ENCODE results near the gene MOB2. TPM values are rescaled to one million over a fixed set of nuclear protein-coding genes. Genes with fewer than 3 reads are reported as not detected.
A peak's percentile ranks its signal among the peaks of the same experiment; 100 is the strongest.

The MOB2 gene
- total and polyA plus RNA-seq, 7 experiments from 2014 or later: 37.6 to 59.8 (median 51.2) TPM

DNA sequence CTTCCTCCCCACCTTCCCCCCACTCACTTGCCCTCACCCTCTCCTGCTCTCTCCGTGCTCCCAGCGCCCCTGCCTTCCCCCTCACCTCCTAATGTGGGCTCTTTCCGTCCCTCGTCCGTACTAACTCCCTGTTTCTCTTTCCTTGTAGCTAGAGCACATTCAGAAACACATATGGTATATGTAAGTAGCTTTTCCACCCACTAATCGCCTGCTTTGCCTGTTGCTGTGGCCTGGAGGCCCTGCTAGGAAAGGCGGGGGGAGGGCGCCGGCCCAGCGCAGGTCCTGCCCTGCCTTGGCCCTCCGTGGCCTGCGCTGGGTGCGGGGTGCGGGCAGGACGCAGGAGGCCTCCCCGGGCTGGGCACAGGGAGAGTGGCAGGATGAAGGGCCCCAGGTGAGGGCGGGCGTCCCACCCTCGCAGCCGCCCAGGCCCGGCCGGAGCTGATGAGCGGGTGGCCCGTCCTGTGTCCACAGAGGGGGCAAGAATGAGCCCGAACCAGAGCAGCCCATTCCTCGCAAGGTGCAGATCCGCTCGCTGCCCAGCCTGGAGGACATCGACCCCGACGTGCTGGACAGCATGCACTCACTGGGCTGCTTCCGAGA, 41.7 kb downstream of the MOB2 start:
- H3K4me3 Mint-ChIP-seq: no peak overlapping the region
- peaks cover 0 to 3% (median 0%) of the 10 kb centered on the region in 5 donors for H3K27me3 Mint-ChIP-seq
- no peaks in the 10 kb centered on the region for H3K36me3 Mint-ChIP-seq
- Histone ChIP-seq H3K4me1 (ENCODE audit: control insufficient read depth in 2 of 2, insufficient read depth in 2 of 2, low read length in 2 of 2) (no peaks in the 10 kb centered on the region), H3K4me3 (ENCODE audit: low read length) (no peak overlapping the region), H3K27ac (ENCODE audit: low read depth, low read length) (no peak overlapping the region), H3K9me3 (ENCODE audit: control insufficient read depth in 2 of 3, low read length in 3 of 3) (no peaks in the 10 kb centered on the region), H3K27me3 (ENCODE audit: control insufficient read depth in 2 of 2, insufficient read depth in 2 of 2, low read length in 2 of 2) (no peaks in the 10 kb centered on the region), H3K36me3 (ENCODE audit: control insufficient read depth in 2 of 3, insufficient read depth in 3 of 3, low read length in 3 of 3) (no peaks in the 10 kb centered on the region)
- no peak overlapping the region for H3K27ac Mint-ChIP-seq
- DNase-seq (no peak), ATAC-seq (no peak)
- H3K4me1 Mint-ChIP-seq: peaks cover 0 to 1% (median 0%) of the 10 kb centered on the region in 7 donors
- CTCF ChIA-PET: no interaction called here
- intact Hi-C loops (cut with micrococcal nuclease): loop anchor here in 1 of 2 donors (5.0 kb wide), 1 partner anchor 183 kb away; no protein-coding TSS in a partner anchor
- POLR2A ChIA-PET: no interaction called here
- no peaks in the 10 kb centered on the region for H3K9me3 Mint-ChIP-seq

DNA sequence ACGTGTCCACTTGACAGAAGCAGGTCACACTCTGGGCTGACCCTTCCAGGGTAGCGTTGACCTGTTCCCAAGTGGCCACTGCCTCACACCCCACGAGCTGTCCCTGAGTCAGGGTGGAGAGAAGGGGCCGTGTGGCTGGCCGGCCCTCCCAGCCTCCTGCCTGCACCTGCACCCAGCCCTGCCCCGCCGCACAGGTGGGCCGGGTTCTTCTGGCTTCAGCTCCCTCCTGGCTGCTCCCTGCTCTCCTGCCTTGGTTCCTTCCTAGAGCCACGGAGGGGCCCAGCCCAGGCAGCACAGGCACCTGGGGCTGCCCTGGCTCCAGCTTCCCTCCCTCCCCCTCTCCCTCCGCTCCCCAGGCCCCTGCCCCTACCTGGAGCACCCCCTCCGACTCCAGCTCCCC, 42.3 kb downstream of the MOB2 start:
- H3K4me3 ChIP-seq (ENCODE audit: low read length): no peak overlapping the region
- H3K27me3 Mint-ChIP-seq: peaks cover 0 to 6% (median 0%) of the 10 kb centered on the region in 5 donors
- no peaks in the 10 kb centered on the region for H3K36me3 ChIP-seq (ENCODE audit: control insufficient read depth in 2 of 3, insufficient read depth in 3 of 3, low read length in 3 of 3)
- CTCF ChIA-PET: no interaction called here
- H3K27me3 ChIP-seq (ENCODE audit: control insufficient read depth in 2 of 2, insufficient read depth in 2 of 2, low read length in 2 of 2): no peaks in the 10 kb centered on the region
- H3K27ac ChIP-seq (ENCODE audit: low read depth, low read length): no peak overlapping the region
- no peaks in the 10 kb centered on the region for H3K36me3 Mint-ChIP-seq
- no peaks in the 10 kb centered on the region for H3K9me3 ChIP-seq (ENCODE audit: control insufficient read depth in 2 of 3, low read length in 3 of 3)
- DNase-seq (no peak), ATAC-seq (peak; percentile 2)
- peaks cover 0 to 1% (median 0%) of the 10 kb centered on the region in 7 donors for H3K4me1 Mint-ChIP-seq
- no peaks in the 10 kb centered on the region for H3K9me3 Mint-ChIP-seq
- POLR2A ChIA-PET: no interaction called here
- no peak overlapping the region for H3K4me3 Mint-ChIP-seq
- H3K27ac Mint-ChIP-seq: no peak overlapping the region
- no peaks in the 10 kb centered on the region for H3K4me1 ChIP-seq (ENCODE audit: control insufficient read depth in 2 of 2, insufficient read depth in 2 of 2, low read length in 2 of 2)
- intact Hi-C loops (cut with micrococcal nuclease): no loop called here

DNA sequence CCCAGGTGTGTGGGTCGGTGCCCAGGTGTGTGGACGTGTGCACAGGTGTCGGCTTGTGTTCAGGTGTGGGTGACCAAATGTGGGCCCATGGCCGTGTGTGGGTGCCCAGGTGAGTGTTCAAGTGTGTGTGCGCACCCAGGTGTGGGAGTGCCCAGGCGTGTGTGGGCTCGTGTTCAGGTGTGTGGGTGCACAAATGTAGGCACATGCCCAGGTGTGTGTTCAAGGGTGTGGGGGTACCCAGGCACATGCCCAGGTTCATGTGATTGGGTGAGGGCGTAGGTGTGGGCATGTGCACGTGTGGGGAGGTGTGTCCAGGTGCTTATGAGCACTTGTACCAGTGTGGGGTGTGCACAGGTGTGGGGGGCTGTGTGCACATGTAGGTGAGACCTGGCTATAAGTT, 42.8 kb downstream of the MOB2 start:
- CTCF ChIA-PET: no interaction called here
- Mint-ChIP-seq H3K4me1 (no peaks in the 10 kb centered on the region), H3K4me3 (no peak overlapping the region), H3K27ac (no peak overlapping the region), H3K27me3 (peaks cover 0 to 6% (median 0%) of the 10 kb centered on the region in 5 donors), H3K36me3 (no peaks in the 10 kb centered on the region), H3K9me3 (no peaks in the 10 kb centered on the region)
- H3K4me3 ChIP-seq (ENCODE audit: low read length): no peak overlapping the region
- no peaks in the 10 kb centered on the region for H3K36me3 ChIP-seq (ENCODE audit: control insufficient read depth in 2 of 3, insufficient read depth in 3 of 3, low read length in 3 of 3)
- H3K27me3 ChIP-seq (ENCODE audit: control insufficient read depth in 2 of 2, insufficient read depth in 2 of 2, low read length in 2 of 2): no peaks in the 10 kb centered on the region
- no peaks in the 10 kb centered on the region for H3K9me3 ChIP-seq (ENCODE audit: control insufficient read depth in 2 of 3, low read length in 3 of 3)
- intact Hi-C loops (cut with micrococcal nuclease): no loop called here
- POLR2A ChIA-PET: no interaction called here
- H3K27ac ChIP-seq (ENCODE audit: low read depth, low read length): no peak overlapping the region
- ATAC-seq (no peak), DNase-seq (no peak)
- H3K4me1 ChIP-seq (ENCODE audit: control insufficient read depth in 2 of 2, insufficient read depth in 2 of 2, low read length in 2 of 2): no peaks in the 10 kb centered on the region

DNA sequence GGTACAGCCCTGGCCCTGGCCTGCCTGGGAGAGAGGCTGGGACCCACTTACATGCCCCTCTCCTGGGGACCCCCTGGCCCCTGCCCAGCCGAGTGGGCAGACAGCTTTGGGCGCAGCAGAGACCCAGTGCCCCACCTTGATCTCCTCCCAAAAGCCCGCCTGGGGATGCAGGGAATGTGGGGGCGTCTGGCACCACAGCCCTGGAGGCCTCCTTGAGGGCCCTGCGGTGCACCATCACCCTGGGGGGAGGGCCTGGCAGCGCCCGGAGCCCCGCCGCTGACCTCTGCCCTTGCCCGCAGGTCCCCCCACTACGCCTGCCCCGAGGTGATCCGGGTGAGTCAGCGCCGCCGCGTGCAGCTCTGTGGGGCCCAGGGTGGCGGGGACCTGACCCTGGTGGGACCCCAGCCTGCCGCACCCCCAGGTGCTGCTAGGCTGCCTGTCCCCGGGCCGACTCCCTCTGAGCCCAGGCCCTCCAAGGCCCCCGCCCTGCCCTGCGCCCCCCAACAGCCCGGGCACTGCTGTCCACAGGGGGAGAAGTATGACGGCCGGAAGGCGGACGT, 43.7 kb downstream of the MOB2 start:
- no peaks in the 10 kb centered on the region for H3K27me3 ChIP-seq (ENCODE audit: control insufficient read depth in 2 of 2, insufficient read depth in 2 of 2, low read length in 2 of 2)
- no peaks in the 10 kb centered on the region for H3K9me3 Mint-ChIP-seq
- peaks cover 0 to 6% (median 0%) of the 10 kb centered on the region in 5 donors for H3K27me3 Mint-ChIP-seq
- no peaks in the 10 kb centered on the region for H3K4me1 ChIP-seq (ENCODE audit: control insufficient read depth in 2 of 2, insufficient read depth in 2 of 2, low read length in 2 of 2)
- H3K27ac Mint-ChIP-seq: no peak overlapping the region
- H3K9me3 ChIP-seq (ENCODE audit: control insufficient read depth in 2 of 3, low read length in 3 of 3): no peaks in the 10 kb centered on the region
- POLR2A ChIA-PET: no interaction called here
- no peak for ATAC-seq
- H3K4me3 Mint-ChIP-seq: no peak overlapping the region
- intact Hi-C loops (cut with micrococcal nuclease): no loop called here
- DNase-seq: no peak
- CTCF ChIA-PET: no interaction called here
- H3K36me3 ChIP-seq (ENCODE audit: control insufficient read depth in 2 of 3, insufficient read depth in 3 of 3, low read length in 3 of 3): no peaks in the 10 kb centered on the region
- no peak overlapping the region for H3K4me3 ChIP-seq (ENCODE audit: low read length)
- no peaks in the 10 kb centered on the region for H3K36me3 Mint-ChIP-seq
- H3K4me1 Mint-ChIP-seq: no peaks in the 10 kb centered on the region
- H3K27ac ChIP-seq (ENCODE audit: low read depth, low read length): no peak overlapping the region

DNA sequence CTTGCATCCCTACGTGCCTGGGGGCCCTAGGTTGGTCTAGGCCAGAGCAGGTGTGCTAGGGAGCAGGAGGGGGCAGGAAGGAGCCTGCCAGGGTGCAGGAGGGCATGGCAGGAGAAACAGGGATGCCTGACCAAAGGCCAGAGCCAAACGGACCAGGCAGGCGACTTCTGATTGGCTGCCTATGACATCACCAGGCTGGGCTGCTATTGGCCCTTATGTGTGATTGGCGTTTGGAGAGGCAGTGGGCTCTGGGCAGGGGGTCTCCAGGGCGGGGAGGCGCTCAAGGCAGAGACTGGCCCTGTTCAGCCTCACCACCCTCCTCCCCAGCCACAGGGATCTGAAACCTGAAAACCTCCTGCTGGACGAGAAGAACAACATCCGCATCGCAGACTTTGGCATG, 44.4 kb downstream of the MOB2 start:
- H3K4me3 Mint-ChIP-seq: no peak overlapping the region
- Histone ChIP-seq H3K27ac (ENCODE audit: low read depth, low read length) (no peak overlapping the region), H3K36me3 (ENCODE audit: control insufficient read depth in 2 of 3, insufficient read depth in 3 of 3, low read length in 3 of 3) (no peaks in the 10 kb centered on the region), H3K4me1 (ENCODE audit: control insufficient read depth in 2 of 2, insufficient read depth in 2 of 2, low read length in 2 of 2) (no peaks in the 10 kb centered on the region), H3K4me3 (ENCODE audit: low read length) (no peak overlapping the region), H3K27me3 (ENCODE audit: control insufficient read depth in 2 of 2, insufficient read depth in 2 of 2, low read length in 2 of 2) (no peaks in the 10 kb centered on the region), H3K9me3 (ENCODE audit: control insufficient read depth in 2 of 3, low read length in 3 of 3) (no peaks in the 10 kb centered on the region)
- ATAC-seq (no peak), DNase-seq (no peak)
- ChIA-PET POLR2A (no interaction called here), CTCF (no interaction called here)
- no peaks in the 10 kb centered on the region for H3K9me3 Mint-ChIP-seq
- H3K36me3 Mint-ChIP-seq: no peaks in the 10 kb centered on the region
- H3K27me3 Mint-ChIP-seq: peaks cover 0 to 6% (median 0%) of the 10 kb centered on the region in 5 donors
- no peak overlapping the region for H3K27ac Mint-ChIP-seq
- intact Hi-C loops (cut with micrococcal nuclease): no loop called here
- no peaks in the 10 kb centered on the region for H3K4me1 Mint-ChIP-seq

DNA sequence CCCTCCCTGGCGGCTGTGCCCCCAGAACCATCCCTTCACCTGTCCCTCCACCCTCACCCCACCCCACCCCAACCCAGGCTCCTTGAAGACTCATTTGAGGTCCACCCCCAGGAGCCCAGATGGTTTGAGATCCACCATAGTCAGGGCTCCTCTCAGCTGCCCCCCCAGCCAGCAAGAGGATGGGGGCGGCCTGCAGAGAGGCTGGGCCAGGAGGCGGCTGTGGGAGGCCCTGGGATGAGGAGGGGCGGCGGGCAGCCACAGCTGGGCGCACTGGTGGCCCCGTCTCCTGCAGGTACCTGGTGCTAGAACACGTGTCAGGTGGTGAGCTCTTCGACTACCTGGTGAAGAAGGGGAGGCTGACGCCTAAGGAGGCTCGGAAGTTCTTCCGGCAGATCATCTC, 46.1 kb downstream of the MOB2 start:
- Histone ChIP-seq H3K27ac (ENCODE audit: low read depth, low read length) (no peak overlapping the region), H3K4me1 (ENCODE audit: control insufficient read depth in 2 of 2, insufficient read depth in 2 of 2, low read length in 2 of 2) (no peaks in the 10 kb centered on the region), H3K9me3 (ENCODE audit: control insufficient read depth in 2 of 3, low read length in 3 of 3) (no peaks in the 10 kb centered on the region), H3K27me3 (ENCODE audit: control insufficient read depth in 2 of 2, insufficient read depth in 2 of 2, low read length in 2 of 2) (no peaks in the 10 kb centered on the region), H3K36me3 (ENCODE audit: control insufficient read depth in 2 of 3, insufficient read depth in 3 of 3, low read length in 3 of 3) (no peaks in the 10 kb centered on the region), H3K4me3 (ENCODE audit: low read length) (no peak overlapping the region)
- ChIA-PET CTCF (no interaction called here), POLR2A (no interaction called here)
- Mint-ChIP-seq H3K27ac (no peak overlapping the region), H3K4me1 (no peaks in the 10 kb centered on the region), H3K36me3 (no peaks in the 10 kb centered on the region), H3K27me3 (peaks cover 0 to 6% (median 0%) of the 10 kb centered on the region in 5 donors), H3K9me3 (no peaks in the 10 kb centered on the region), H3K4me3 (no peak overlapping the region)
- ATAC-seq: no peak
- DNase-seq: no peak
- intact Hi-C loops (cut with micrococcal nuclease): no loop called here

DNA sequence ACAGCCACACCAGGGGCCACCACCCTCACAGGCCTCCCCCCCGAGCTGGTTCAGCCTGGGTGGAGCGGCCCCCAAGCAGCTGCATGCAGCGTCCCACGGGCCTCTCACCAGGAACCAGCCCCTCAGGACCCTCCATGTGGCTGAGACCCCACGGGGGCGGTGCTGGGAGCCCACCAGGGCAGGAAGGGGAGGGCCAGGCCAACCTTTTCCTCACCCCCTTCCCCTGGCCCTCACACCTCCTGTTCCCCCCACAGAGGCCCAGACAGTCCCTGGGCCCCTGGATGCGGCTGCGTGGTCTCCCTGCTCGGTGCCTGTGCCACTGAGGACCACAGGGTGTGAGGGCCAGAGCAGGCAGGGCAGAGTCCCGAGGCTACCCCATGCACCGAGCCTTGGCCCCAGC, 46.5 kb downstream of the MOB2 start:
- Mint-ChIP-seq H3K4me3 (no peak overlapping the region), H3K36me3 (no peaks in the 10 kb centered on the region), H3K27ac (no peak overlapping the region), H3K9me3 (no peaks in the 10 kb centered on the region), H3K4me1 (no peaks in the 10 kb centered on the region), H3K27me3 (peaks cover 0 to 6% (median 0%) of the 10 kb centered on the region in 5 donors)
- Histone ChIP-seq H3K9me3 (ENCODE audit: control insufficient read depth in 2 of 3, low read length in 3 of 3) (no peaks in the 10 kb centered on the region), H3K27me3 (ENCODE audit: control insufficient read depth in 2 of 2, insufficient read depth in 2 of 2, low read length in 2 of 2) (no peaks in the 10 kb centered on the region), H3K4me3 (ENCODE audit: low read length) (no peak overlapping the region), H3K27ac (ENCODE audit: low read depth, low read length) (no peak overlapping the region), H3K4me1 (ENCODE audit: control insufficient read depth in 2 of 2, insufficient read depth in 2 of 2, low read length in 2 of 2) (no peaks in the 10 kb centered on the region), H3K36me3 (ENCODE audit: control insufficient read depth in 2 of 3, insufficient read depth in 3 of 3, low read length in 3 of 3) (no peaks in the 10 kb centered on the region)
- ChIA-PET POLR2A (no interaction called here), CTCF (no interaction called here)
- intact Hi-C loops (cut with micrococcal nuclease): no loop called here
- no peak for ATAC-seq
- DNase-seq: no peak
